ENCODE data around the gene TBPL1.

DNA sequence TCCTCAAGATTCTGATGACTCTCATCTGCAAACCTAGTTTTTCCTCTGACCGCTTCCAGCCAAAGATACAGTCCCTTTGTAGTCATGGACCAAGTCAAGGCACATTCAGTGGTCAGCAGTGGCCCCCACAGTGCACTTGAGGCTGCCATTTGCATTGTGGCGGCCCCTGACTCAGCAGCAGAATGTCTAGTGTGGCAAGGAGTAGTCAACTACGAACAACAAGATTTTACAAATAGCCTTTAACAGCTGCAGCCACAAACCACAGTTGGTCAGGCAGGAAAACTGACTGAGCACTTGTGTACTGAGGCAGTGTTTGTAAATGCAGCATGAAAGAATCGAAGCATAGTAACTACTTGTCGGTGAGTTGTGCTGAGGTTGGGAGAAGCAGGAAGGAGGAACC is 49.8 kb downstream of the TBPL1 start:
- TF ChIP-seq POLR2A (IDR thresholded peaks at IDR 0.05; ENCODE audit: low read depth, low read length) = no peak
- no peak for TF ChIP-seq TAF1 (IDR thresholded peaks at IDR 0.05; ENCODE audit: borderline replicate concordance, low read depth, low read length)
- no peak for TF ChIP-seq EZH2 (IDR thresholded peaks at IDR 0.05; ENCODE audit: borderline replicate concordance, control insufficient read depth, low read depth, low read length)
- TF ChIP-seq YY1 (IDR thresholded peaks at IDR 0.05; ENCODE audit: low read depth, low read length) = no peak
- TF ChIP-seq RFX5 (IDR thresholded peaks at IDR 0.05; ENCODE audit: low read depth, low read length) = no peak
- TF ChIP-seq, protein P1, sequence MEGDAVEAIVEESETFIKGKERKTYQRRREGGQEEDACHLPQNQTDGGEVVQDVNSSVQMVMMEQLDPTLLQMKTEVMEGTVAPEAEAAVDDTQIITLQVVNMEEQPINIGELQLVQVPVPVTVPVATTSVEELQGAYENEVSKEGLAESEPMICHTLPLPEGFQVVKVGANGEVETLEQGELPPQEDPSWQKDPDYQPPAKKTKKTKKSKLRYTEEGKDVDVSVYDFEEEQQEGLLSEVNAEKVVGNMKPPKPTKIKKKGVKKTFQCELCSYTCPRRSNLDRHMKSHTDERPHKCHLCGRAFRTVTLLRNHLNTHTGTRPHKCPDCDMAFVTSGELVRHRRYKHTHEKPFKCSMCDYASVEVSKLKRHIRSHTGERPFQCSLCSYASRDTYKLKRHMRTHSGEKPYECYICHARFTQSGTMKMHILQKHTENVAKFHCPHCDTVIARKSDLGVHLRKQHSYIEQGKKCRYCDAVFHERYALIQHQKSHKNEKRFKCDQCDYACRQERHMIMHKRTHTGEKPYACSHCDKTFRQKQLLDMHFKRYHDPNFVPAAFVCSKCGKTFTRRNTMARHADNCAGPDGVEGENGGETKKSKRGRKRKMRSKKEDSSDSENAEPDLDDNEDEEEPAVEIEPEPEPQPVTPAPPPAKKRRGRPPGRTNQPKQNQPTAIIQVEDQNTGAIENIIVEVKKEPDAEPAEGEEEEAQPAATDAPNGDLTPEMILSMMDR (IDR thresholded peaks at IDR 0.05 in 2 of 3, conservative IDR thresholded peaks at IDR 0.05 in 1 of 3; ENCODE audit: control insufficient read depth in 2 of 3, extremely low read depth in 1 of 3, insufficient read depth in 1 of 3, low read depth in 3 of 3, low read length in 3 of 3) = no peak
- no peak for TF ChIP-seq CREB1 (IDR thresholded peaks at IDR 0.05; ENCODE audit: low read depth)
- no peak for TF ChIP-seq PAX5 (IDR thresholded peaks at IDR 0.05; ENCODE audit: borderline replicate concordance, low read depth, low read length)
- no peak for TF ChIP-seq SUZ12 (IDR thresholded peaks at IDR 0.05; ENCODE audit: unreplicated experiment)
- TF ChIP-seq, protein P2, sequence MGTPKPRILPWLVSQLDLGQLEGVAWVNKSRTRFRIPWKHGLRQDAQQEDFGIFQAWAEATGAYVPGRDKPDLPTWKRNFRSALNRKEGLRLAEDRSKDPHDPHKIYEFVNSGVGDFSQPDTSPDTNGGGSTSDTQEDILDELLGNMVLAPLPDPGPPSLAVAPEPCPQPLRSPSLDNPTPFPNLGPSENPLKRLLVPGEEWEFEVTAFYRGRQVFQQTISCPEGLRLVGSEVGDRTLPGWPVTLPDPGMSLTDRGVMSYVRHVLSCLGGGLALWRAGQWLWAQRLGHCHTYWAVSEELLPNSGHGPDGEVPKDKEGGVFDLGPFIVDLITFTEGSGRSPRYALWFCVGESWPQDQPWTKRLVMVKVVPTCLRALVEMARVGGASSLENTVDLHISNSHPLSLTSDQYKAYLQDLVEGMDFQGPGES (IDR thresholded peaks at IDR 0.05) = no peak
- no peak for TF ChIP-seq HDAC6 (IDR thresholded peaks at IDR 0.05; ENCODE audit: unreplicated experiment)
- no peak for TF ChIP-seq SMC3 (IDR thresholded peaks at IDR 0.05; ENCODE audit: borderline replicate concordance, low read length)
